HG03159 (cell line): ENCODE measurements around the gene RANGAP1.

Source experiments
- ATAC-seq: cut with Tn5 transposase; IDR thresholded peaks from one replicate; pipeline ENCODE4 v1.9.1; 2021; ENCODE audit warnings: mild to moderate bottlenecking, moderate library complexity; ENCODE audit not compliant: unreplicated experiment

The RANGAP1 gene

DNA sequence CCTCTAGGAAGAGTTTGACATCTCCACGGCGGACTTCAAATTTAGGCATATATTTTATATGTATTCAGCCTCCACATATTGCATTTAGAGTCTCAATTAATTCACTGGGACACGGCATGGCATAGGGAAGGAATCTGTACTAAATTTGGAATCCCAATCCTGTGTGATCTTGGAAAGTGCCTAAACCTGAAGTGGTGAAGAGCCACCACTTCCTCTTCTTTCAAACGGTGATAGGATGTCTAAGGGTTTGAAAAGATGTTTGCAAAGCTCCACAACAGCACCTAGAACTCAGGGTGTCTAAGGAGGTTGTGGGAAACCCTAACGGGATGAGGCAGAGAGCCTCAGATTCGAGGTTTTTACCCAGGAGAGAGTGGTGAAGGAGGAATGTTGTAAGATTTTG is 81.9 kb downstream of the RANGAP1 start:
- no peak for ATAC-seq

- ATAC-seq, result no peak
Observed at GRCh38 chr22:41203118-41203517, 82.9 kb downstream of the RANGAP1 start.

- no peak for ATAC-seq
Observed at GRCh38 chr22:41201141-41201540, 84.8 kb downstream of the RANGAP1 start.

DNA sequence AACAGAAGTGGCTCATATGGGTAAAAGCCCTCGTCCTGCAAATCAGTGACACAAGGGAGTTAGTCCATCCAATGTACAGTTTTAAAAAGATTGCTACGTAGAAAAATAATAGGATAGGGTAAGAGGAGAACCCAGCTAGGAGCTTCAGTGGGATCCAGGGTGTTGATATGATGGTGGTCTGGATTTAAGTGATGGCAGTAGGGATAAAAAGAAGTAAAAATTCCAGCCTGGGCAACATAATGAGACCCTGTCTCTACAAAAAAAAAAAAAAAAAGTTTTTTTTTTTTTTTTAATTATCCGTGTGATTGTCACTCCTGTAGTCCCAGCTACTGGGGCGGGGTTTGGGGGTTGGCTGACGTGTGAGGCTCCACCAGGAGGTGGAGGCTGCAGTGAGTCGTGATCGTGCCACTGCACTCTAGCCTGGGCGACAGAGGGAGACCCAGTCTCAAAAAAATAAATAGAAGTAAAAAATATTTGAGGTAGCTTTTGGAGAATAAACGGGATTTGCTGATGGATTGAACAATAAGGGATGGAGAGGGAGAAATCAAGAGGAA is 87.9 kb downstream of the RANGAP1 start:
- no peak for ATAC-seq

DNA sequence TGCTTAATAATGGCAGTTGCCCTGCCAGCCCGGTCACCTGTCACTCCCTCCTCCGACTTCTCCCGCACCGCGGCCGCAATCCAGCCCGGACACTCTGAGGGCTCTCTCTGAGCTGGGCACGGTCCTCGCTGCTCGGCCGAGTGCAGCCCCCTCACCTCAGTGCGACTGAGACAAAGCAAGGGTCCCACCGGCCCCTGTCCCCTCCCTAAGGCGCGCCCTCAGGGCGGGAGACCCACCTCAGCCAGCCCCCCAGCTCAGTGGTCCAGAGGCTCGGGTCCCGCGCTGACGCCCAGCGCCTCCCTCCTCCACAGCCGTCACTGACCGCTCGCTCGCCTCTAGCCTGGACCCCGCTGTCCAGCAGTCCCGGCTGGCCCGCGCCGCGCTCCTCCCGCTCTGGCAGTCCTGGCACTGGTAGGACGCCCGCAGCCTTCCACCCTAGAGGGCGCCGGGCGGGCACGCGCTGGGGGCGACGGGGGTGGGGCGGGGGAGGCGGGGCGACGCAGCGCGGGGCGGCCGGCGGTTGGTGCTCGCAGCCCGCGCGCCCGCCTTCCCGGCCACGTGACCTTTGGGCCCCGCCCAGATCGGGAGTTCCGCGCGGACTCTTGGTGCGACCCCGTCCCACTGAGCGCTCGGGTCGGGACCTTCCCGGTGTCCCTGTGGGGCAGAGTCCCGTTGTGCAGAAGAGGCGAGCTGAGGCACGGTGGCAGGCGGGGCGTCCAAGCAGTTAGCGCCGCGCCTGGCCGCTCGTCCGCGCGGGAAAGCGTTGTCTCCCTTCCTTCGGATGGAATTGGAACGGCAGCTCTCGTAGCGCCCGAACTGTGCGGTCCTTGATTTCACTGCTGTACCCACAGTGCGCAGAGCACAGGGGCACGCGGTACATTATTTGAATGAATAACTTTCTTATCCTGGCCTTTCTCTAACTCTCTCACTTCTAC is 88.7 kb downstream of the RANGAP1 start:
- ATAC-seq, result peak; percentile 79
